Mucosa of gallbladder (tissue), 1 donor: ENCODE data around the gene KIF18B. TPM values are rescaled to one million over a fixed set of nuclear protein-coding genes. Genes with fewer than 3 reads are reported as not detected.
"Not testable (repeated sequence)": the region's sequence is repeated elsewhere in the genome, so short reads cannot be mapped to it uniquely, and the experiment has no call there.

Experiments used
- DNase-seq: peaks from one replicate; pipeline ENCODE4 v3.0.0-alpha.2; 2020; ENCODE audit warnings: low spot score
- total RNA-seq: library from RNA; stranded (reverse); gene quantifications from one replicate; pipeline ENCODE4 v1.2.1, GENCODE V29; 2021
- donor health status: DM: no; HTN: no; CAD: no.

Gene KIF18B
- total RNA-seq, 1 donor from 2014 or later: 1.4 TPM

GRCh38 chr17:44969144-44969780 lies 21.7 kb upstream of the KIF18B start:
- no peak for DNase-seq

- peak; percentile 91 for DNase-seq
Observed at GRCh38 chr17:44968225-44969143, 20.9 kb upstream of the KIF18B start, which contains the start of gene C1QL1. Gene C1QL1, minus strand, starts transcription at chr17:44968303. Its CDS starts 255 bp downstream, at chr17:44968048.

- no peak for DNase-seq
Observed at GRCh38 chr17:44967907-44968224, 20.3 kb upstream of the KIF18B start.

GRCh38 chr17:44967026-44967906 lies 19.7 kb upstream of the KIF18B start:
- no peak for DNase-seq

- no peak for DNase-seq
Observed at GRCh38 chr17:44966348-44967025, 18.9 kb upstream of the KIF18B start.

GRCh38 chr17:44965481-44966234 lies 18.1 kb upstream of the KIF18B start:
- no peak for DNase-seq

GRCh38 chr17:44961921-44962350 lies 14.4 kb upstream of the KIF18B start:
- no peak for DNase-seq

GRCh38 chr17:44960691-44961090 lies 13.1 kb upstream of the KIF18B start:
- no peak for DNase-seq

- no peak for DNase-seq
Observed at GRCh38 chr17:44959821-44960531, 12.4 kb upstream of the KIF18B start.

- no peak for DNase-seq
Observed at GRCh38 chr17:44956998-44957981, 9.7 kb upstream of the KIF18B start.

GRCh38 chr17:44955674-44956425 lies 8.3 kb upstream of the KIF18B start:
- no peak for DNase-seq

GRCh38 chr17:44952946-44953475 lies 5.4 kb upstream of the KIF18B start:
- no peak for DNase-seq

GRCh38 chr17:44948315-44948795 lies 782 bp upstream of the KIF18B start:
- no peak for DNase-seq

- not testable (repeated sequence) for DNase-seq
Observed at GRCh38 chr17:44945652-44946051, 1.9 kb downstream of the KIF18B start.

GRCh38 chr17:44942456-44942855 lies 5.1 kb downstream of the KIF18B start:
- no peak for DNase-seq

GRCh38 chr17:44941712-44942331 lies 5.8 kb downstream of the KIF18B start:
- DNase-seq: no peak

GRCh38 chr17:44940768-44941167 lies 6.8 kb downstream of the KIF18B start:
- no peak for DNase-seq
